OCI-LY1 (cell line): ENCODE measurements around the gene AKAP1.

ENCODE experiments used
- EZH2 ChIP-seq: fragments of 200-600 bp; sonication (generic), shearing (Covaris generic); IDR thresholded peaks from 2 replicates; pipeline ENCODE4 v1.8.0; 2017; ENCODE audit warnings: borderline replicate concordance, mixed run types, mild to moderate bottlenecking, antibody characterized with exemption, low read length, moderate library complexity, mixed read lengths
- TF ChIP-seq, protein P1 (sequence below): fragments of 200-600 bp; sonication (generic), shearing (Covaris generic); IDR thresholded peaks from 2 replicates; pipeline ENCODE4 v1.5.1; 2017; ENCODE audit warnings: mild to moderate bottlenecking, antibody characterized with exemption, low read length, moderate library complexity, mixed read lengths

DNA sequence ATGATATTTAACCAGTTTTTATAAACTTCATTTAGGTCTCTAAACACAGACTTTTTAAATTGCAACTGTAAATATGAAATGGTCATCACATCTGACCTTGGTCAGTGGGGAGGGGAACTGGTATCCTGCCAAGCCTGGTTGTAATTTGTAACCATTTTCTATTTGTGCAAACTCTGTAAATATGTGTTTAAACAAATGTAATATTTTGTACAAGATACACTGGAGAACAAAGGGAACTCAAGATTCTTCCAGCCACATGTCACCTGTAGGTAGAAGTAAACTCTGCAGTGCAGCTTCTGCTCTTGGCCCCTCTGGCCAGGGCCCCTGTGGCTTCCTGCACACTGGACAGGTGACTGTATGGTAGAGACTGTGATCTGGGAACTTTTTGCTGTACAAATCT, 35.8 kb downstream of the AKAP1 start:
- TF ChIP-seq, protein P1, sequence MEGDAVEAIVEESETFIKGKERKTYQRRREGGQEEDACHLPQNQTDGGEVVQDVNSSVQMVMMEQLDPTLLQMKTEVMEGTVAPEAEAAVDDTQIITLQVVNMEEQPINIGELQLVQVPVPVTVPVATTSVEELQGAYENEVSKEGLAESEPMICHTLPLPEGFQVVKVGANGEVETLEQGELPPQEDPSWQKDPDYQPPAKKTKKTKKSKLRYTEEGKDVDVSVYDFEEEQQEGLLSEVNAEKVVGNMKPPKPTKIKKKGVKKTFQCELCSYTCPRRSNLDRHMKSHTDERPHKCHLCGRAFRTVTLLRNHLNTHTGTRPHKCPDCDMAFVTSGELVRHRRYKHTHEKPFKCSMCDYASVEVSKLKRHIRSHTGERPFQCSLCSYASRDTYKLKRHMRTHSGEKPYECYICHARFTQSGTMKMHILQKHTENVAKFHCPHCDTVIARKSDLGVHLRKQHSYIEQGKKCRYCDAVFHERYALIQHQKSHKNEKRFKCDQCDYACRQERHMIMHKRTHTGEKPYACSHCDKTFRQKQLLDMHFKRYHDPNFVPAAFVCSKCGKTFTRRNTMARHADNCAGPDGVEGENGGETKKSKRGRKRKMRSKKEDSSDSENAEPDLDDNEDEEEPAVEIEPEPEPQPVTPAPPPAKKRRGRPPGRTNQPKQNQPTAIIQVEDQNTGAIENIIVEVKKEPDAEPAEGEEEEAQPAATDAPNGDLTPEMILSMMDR: no peak
- no peak for TF ChIP-seq EZH2
